GM18507 (cell line): ENCODE data around the gene CTNND2.
"Not testable (repeated sequence)": the region's sequence is repeated elsewhere in the genome, so short reads cannot be mapped to it uniquely, and the experiment has no call there.

Experiments
- DNase-seq: peaks from one replicate; pipeline ENCODE4 v3.0.0; 2011; ENCODE audit warnings: low read depth; ENCODE audit not compliant: insufficient read length; ENCODE audit errors: extremely low spot score
- FAIRE-seq: peaks from 2 replicates; lab custom pipeline; 2011; peaks lifted over from hg19 to GRCh38; lab: Jason Lieb, UNC

The CTNND2 gene

DNA sequence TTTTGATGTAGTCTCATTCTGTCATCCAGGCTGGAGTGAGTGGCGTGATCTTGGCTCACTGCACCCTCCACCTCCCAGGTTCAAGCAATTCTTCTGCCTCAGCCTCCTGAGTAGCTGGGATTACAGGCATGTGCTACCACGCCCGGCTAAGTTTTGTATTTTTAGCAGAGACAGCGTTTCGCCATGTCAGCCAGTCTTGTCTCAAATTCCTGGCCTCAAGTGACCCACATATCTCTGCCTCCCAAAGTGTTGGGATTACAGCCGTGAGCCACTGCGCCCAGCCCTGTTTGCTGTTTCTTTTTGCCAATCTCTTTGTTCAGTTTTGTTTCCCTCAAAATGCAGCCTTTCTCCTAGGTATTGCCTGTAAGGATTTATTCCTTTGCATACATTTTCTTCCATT is 287.6 kb downstream of the CTNND2 start:
- not testable (repeated sequence) for FAIRE-seq, DNase-seq

DNA sequence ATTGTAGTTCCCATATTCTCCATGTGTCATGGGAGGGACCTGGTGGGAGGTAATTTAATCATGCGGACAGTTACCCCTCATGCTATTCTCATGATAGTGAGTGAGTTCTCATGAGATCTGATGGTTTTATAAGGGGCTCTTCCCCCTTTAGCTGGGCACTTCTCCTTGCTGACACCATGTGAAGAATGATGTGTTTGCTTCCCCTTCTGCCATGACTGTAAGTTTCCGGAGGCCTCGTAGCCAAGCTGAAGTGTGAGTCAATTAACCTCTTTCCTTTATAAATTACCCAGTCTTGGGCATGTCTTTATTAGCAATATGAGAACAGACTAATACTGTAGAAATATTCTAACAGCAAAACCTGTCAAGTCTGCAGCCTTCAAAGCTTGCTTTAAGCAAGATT is 293.2 kb downstream of the CTNND2 start:
- DNase-seq (no peak), FAIRE-seq (no peak)

GRCh38 chr5:11609570-11610303 is 294.5 kb downstream of the CTNND2 start:
- FAIRE-seq (no peak), DNase-seq (no peak)

GRCh38 chr5:11608530-11608929 is 295.7 kb downstream of the CTNND2 start:
- no peak for DNase-seq
- FAIRE-seq, result no peak

DNA sequence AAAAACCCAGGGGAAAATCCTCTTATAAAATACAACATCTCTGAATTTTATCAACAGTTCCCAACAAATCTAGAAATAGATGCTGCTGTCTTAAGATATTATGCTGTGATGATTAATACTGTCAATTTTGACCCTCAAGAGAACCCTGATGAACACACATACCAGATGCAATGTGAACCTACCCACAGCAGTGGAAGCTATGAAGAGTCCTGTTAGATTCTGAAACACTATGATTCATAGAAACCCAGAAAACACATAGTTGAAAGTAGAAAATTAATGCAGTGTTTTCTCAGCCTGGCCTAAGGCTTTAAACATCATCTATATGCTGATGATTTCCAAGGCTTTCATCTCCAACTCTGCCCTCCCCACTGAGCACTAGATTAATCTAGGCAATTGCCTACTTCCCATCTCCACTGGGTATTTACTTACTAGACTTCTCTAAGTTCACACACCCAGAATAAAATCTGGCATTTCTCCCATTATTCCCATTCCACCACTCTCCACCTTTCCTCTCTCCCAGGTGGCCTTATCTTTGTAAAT is 296.2 kb downstream of the CTNND2 start:
- no peak for FAIRE-seq
- no peak for DNase-seq

DNA sequence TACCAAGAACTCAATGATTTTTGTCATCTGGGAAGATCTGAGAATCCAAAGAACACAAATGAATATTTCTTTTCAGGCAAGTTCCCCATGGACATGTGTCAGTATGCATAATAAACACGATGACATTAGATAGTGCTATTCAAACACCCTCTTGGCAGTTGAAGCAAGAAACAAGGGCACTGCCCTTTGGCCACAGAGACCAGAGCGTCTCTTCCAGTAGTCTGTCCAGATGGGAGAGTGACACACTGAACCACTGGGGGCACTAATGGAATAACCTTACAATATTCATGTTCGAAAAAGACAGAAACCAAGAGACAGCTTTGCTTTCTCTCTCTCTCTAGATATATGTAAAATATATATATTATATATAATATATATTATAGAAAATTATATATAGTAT is 301.9 kb downstream of the CTNND2 start:
- DNase-seq (no peak), FAIRE-seq (no peak)

DNA sequence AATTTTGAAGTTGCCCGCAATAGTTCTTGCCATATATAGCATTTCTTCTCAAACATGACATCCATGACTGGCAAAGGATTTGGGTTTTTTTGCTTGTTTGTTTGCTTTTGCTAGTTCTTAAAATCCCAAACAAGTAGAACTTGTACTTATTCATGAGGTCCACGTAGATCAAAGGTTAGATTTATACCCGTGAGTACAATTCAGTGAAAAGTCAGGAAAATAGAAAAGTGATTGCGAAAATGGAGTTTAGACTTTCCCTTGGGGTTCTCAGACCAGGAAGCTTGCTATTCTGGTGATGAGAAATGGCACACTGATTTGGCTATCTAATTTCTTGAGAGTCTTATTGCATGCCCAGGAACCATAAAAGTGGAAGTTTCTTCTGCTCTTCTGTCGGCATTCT is 304.7 kb downstream of the CTNND2 start:
- no peak for DNase-seq
- no peak for FAIRE-seq

- no peak for DNase-seq
- FAIRE-seq, result no peak
Observed at GRCh38 chr5:11596657-11597071, 307.6 kb downstream of the CTNND2 start.

DNA sequence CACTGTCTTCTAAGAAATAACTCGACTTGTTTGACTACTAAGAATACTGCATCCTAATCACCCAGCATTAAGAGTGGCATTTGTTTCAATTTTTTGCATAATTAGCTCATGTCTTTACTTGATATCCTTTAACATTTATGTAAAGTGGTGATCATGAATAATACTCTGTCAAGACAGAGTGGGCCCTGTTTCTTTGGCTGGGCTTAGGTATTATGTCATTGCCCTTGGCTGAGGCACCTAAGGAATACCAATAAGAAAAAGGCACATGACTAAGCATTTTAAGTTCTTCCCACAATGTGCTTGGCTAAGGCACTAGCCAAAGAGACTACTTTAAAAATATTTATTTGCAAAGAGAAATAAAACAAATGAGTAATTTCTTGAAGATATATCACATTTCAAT is 308.1 kb downstream of the CTNND2 start:
- FAIRE-seq (no peak), DNase-seq (no peak)

DNA sequence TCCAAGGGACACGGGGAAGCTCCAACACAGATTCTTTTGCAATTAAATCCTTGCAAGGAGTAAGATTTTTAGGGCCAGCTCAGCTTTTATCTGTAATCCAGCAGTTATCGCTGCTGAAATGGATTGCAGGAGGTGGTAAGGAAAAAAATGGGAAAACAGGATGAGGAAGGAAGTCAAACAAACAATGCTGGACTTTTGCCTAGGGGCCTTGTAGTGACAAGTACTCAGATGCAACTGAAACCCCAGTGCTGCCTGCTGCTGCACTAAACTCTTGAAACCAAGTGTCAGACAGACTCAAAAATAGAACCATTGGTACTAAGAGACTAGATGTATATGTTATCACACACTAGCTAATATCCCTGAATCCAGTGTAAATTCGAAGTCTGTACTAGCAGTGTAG is 309.2 kb downstream of the CTNND2 start:
- no peak for DNase-seq
- no peak for FAIRE-seq

DNA sequence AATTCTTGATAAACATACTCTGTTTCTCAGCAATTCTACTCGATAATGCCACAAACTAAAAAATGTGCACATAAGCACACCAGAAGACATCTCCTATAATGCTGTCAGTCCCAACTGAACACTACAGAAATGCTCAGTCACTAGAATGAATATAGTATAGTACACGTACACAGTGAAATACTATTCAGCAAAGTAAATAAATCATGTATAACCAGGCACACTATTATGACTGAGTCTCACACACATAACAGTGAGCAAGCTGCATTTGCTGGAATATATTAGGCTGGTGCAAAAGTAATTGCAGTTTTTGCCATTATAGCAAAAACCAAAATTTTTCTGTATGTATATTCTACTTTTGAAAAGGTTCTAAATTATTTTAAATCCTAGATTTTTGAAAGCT is 310.2 kb downstream of the CTNND2 start:
- no peak for FAIRE-seq
- DNase-seq, result no peak

DNA sequence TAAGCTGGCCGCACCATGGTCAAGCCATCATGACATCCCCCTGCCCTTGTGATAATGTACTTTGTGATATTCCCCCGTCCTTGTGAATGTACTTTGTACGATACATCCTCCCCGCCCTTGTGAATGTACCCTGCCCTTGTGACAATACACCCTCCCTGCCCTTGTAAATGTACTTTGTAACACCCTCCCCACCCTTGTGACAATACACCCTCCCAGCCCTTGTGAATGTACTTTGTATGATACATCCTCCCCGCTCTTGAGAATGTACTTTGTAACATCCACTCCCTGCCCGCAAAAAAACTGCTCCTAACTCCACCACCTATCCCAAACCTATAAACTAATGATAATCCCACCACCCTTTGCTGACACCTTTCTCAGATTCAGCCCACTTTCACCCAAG is 313.8 kb downstream of the CTNND2 start:
- no peak for FAIRE-seq
- DNase-seq, result no peak

- FAIRE-seq (no peak), DNase-seq (no peak)
Observed at GRCh38 chr5:11588803-11589202, 315.4 kb downstream of the CTNND2 start.

DNA sequence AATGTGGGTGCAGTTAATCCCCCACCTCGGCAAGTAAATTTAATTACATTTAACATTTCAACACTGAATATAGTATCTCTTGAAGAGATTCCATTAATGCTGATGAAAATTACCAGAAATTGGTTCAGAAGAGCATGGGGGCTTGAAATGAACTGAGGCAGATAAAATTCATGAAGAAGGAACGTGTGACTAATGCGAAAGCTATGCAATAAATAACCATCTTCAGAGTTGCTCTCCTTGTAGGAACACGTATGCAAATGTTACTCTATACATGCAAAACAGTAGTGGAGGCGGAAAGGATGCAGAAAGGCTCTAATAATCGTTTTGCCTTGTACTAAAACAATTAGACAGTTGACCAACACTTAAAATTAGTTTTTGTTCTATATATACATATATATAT is 320.2 kb downstream of the CTNND2 start:
- no peak for DNase-seq
- FAIRE-seq, result no peak

DNA sequence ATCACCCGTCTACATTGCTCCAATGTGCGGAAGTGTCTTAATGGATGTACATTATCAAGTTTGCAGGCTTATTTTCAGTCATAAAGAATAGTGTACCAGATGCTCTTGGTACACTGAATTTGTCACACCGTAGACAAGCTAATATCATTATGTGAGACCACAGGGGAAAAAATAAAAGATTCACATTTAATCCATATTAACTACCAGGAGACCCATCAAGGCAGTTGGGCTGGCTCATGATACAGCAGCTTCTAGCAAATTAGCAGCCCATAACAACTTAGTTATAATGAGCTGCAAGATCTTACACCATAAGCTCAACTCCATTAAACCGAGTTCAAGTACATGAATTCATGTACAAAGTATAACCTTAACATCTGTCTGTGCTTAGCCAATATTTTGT is 324.9 kb downstream of the CTNND2 start:
- DNase-seq (no peak), FAIRE-seq (no peak)

GRCh38 chr5:11574787-11575186 is 329.5 kb downstream of the CTNND2 start:
- no peak for DNase-seq
- no peak for FAIRE-seq

GRCh38 chr5:11573140-11573992 is 330.9 kb downstream of the CTNND2 start:
- DNase-seq (no peak), FAIRE-seq (no peak)

- no peak for FAIRE-seq
- DNase-seq, result no peak
Observed at GRCh38 chr5:11564706-11565105, 339.5 kb downstream of the CTNND2 start.

DNA sequence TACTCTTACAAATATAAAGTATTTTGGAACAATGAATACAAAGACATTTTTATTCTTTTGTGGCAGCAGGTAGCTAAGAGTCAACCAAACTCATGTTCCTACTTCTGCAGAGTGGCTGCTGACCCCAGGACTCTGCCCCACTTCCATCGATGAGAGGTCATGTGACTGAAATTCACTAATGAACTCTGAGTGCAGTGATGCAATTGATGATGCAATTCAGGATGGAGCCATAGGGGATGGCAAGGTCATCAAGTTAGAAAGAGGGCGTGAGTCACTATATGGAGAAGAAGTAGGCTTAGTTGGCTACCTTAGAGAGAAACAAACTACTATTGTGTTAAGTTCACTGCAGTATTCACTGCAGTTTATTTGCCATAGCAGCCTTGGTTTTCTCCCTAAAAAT is 340.4 kb downstream of the CTNND2 start:
- no peak for DNase-seq
- FAIRE-seq, result no peak

DNA sequence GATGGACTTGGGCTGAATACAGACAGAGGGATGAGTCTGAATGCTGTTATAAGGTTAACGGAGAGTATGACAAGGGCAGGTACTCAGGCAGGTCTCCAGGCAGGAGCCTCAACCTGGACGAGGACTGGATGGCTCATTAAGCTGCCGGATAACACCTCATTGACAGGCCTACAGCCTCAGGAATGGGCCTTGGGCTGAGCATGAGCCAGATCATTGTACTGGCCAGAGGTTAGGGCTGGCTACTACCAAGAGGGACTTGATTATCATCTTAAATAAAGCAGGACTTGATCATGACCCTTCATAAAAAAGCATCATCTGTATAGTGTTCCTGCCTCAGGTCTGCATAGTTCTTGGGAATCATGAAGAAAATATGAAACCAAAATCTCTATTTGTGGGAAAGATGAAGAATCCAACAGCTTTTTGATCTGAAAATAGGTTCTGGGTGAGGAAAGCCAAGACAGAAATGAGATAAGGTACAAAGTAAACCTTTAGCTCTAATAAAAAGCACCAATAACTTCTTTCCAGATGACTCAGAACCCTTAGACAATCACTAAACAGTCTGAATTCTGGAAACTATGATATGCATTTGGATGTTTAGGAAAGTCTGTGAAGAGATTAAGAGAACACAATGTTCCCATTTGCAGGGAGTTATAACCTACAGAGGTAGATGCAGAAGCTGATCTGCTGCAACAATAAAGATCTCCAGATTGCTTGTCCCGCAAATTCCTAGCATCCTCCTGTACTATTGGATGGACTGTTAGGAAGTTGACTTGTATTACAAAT is 343.1 kb downstream of the CTNND2 start:
- no peak for FAIRE-seq

More for the DNA sequence above, 343.1 kb downstream of the CTNND2 start:
- no peak for DNase-seq
